ENCODE results near the gene MLLT1. TPM values are rescaled to one million over a fixed set of nuclear protein-coding genes. Genes with fewer than 3 reads are reported as not detected.
"Not testable (repeated sequence)": the region's sequence is repeated elsewhere in the genome, so short reads cannot be mapped to it uniquely, and the experiment has no call there.

The MLLT1 gene, protein sequence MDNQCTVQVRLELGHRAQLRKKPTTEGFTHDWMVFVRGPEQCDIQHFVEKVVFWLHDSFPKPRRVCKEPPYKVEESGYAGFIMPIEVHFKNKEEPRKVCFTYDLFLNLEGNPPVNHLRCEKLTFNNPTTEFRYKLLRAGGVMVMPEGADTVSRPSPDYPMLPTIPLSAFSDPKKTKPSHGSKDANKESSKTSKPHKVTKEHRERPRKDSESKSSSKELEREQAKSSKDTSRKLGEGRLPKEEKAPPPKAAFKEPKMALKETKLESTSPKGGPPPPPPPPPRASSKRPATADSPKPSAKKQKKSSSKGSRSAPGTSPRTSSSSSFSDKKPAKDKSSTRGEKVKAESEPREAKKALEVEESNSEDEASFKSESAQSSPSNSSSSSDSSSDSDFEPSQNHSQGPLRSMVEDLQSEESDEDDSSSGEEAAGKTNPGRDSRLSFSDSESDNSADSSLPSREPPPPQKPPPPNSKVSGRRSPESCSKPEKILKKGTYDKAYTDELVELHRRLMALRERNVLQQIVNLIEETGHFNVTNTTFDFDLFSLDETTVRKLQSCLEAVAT
- total RNA-seq, result 23.3 and 32.2 TPM in 2 replicates

DNA sequence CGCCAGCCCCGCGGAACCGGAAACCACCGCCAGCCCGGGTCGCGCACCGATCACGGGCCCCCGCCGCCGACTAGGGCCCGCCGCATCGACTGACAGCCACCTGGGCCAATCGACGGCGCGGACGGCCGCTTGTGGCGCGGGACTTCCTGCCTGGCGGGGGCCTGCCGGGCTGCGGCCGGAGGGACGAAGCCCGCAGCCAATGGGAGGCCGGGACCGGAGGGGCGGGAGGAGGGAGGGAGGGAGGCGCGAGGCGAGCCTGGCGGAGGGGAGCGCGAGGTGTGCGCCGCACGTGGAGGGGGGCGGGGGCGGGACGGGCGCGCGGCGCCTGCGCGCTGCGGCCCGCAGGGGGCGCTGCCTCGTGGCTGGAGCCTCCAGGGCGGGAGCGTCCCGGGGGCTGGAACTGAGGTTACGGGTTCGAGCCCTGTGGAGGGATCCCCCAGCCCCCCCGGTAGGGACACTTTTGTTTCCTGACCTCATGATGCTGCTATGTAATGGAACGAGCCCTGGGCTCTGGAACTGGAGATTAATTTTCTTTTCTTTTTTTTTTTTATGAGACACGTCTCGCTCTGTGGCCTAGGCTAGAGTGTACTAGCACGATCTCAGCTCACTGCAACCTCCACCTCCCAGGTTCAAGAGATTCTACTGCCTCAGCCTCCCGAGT lies at the start of gene MLLT1:
TSS of gene MLLT1 (minus strand) at position 45 of the 661 bp plus-strand sequence. CDS start 191 bp downstream, outside the sequence.
- no peak for DNase-seq (ENCODE audit: extremely low read depth, low read depth, low spot score)

DNA sequence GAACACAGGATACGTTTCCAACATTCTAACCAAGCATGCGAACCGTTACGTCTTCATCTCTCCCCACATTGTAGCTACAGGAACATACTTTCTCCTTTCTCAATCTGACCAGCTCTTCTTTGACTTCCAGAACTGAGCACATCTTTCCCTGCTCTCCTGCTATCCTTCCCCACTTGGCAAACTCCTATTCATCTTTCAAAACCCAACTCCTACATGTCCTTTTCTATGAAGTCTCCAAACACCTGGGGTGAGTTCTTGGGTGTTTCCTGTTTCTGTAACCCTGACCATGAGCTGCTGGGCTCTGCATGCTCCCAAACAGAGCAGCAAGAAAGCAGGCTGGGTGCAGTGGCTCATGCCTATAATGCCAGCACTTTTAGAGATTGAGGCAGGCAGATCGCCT lies 47.0 kb upstream of the MLLT1 start:
- DNase-seq (ENCODE audit: extremely low read depth, low read depth, low spot score), result no peak

DNA sequence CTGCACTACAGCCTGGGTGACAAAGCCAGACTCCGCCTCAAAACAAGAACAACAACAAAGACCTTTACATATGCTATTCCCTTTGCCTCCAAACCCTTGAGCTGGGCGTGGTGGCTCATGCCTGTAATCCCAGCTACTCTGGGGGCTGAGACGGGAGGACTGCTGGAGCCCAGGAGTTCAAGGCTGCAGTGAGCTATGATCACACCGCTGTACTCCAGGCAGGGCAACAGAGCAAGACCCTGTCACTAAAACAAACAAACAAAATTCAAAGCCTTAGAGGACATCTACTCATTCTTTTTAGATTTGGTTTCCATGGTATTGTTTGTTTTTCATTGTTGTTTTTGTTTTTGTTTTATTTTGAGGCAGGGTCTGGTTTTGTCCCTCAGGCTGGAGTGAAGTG lies 45.8 kb upstream of the MLLT1 start:
- no peak for DNase-seq (ENCODE audit: extremely low read depth, low read depth, low spot score)

DNA sequence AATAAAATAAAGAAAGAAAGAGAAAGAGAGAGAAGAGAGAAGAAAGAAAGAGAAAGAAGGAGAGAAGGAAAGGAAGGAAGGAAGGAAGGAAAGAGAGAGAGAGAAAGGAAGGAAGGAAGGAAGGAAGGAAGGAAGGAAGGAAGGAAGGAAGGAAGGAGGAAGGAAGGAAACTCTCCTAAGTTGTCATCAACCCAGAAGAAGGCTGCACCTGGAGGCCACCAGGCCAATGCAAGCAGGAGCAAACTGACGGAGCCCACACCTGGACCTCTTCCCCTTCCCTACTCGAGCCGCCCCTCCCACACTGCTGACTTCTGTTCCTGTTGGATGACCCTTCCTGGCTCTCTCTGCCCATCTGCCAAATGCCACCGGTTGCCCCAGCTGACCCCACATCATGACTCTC lies 45.0 kb upstream of the MLLT1 start:
- DNase-seq (ENCODE audit: extremely low read depth, low read depth, low spot score), result no peak

DNA sequence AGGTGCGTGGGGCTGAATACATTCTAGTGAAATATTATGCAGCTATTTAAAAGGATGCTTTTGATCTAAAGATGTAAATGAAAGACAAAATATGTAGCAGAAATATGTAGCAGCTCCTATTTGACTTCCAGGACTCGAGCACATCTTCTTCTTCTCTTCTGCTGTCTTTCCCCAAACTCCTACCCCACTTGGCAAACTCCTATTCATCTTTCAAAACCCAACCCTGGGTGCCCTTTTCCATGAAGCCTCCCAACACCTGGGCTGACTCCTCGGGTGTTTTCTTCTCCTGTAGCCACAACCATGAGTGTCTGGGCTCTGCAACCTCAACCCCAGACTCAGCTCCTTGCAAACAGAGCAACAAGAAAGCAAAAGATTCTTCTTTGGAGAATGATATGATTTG lies 42.5 kb upstream of the MLLT1 start:
- DNase-seq (ENCODE audit: extremely low read depth, low read depth, low spot score), result no peak

DNA sequence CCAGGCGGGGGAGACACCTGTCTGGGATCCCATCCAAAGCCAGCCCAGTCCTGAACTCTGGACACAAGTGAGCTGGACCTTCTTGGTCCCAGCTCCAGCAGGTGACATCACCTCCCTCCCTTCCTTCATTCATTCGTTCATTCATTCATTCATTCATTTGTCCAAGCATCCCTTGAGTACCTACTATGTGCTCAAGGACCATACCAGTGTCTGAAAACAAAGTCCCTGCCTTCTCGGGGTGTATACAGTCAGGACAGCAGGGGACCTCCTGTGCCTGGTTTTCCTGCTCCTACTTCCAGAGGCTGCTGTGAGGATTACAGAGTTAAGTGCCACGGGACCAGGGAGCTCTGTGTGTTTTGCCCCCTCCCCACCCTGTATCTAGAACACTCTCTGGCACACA lies 39.6 kb upstream of the MLLT1 start:
- DNase-seq (ENCODE audit: extremely low read depth, low read depth, low spot score), result no peak

DNA sequence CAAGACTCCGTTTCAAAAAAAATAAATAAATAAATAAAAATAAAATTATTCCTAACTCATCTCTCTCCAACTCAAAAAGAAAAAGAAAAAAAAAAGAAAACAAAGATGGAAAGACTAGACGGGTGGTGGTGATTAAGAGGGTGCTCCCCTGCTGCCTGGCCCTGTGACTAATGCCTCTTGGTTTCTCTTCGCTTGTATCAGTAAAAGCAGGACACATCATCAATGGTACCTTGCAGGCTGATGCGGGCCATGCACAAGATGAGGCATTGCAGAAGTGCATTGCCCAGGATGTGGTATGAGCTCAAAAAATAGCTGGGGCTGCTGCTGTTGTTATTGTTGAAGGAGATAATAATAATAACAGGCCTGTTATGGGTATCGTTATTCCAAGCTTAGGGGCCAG lies 39.0 kb upstream of the MLLT1 start:
- no peak for DNase-seq (ENCODE audit: extremely low read depth, low read depth, low spot score)

DNA sequence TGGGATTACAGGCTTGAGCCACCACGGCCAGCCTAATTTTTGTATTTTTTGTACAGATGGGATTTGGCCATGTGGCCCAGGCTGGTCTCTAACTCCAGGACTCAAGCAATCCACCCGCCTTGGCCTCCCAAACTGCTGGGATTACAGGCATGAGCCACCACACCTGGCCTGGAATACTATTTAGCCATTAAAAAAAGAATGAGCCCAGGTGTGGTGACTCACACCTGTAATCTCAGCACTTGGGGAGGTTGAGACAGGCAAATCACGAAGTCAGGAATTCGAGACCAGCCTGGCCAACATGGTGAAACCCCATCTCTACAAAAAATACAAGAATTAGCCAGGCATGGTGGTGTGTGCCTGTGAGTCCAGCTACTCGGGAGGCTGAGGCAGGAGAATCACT lies 35.9 kb upstream of the MLLT1 start:
- not testable (repeated sequence) for DNase-seq (ENCODE audit: extremely low read depth, low read depth, low spot score)

DNA sequence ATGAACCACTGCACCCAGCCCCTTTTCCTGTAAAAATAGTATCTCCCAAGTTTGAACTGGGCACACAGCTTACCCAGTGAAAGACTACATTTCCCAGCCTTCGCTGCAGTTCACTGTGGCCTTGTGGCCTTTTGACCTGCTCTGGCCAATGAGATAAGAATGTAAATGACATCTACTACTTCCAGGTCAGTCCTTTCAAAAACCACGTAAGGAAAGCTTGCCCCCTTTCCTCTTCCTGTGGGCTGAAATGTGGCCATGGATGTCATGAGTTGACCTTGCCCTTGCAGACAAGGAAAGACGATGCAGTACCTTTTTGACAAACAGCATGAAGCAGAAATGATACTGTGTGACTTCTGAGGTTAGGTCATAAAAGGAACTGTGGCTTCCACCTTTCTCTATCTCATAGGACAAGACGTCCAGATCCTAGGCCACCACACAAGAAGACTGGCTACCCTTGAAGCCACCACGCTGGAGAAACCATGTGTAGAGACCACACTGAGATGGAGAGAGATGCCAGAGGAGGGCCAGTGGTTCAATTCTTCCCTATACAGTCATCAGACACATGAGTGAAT lies 33.7 kb upstream of the MLLT1 start:
- no peak for DNase-seq (ENCODE audit: extremely low read depth, low read depth, low spot score)

DNA sequence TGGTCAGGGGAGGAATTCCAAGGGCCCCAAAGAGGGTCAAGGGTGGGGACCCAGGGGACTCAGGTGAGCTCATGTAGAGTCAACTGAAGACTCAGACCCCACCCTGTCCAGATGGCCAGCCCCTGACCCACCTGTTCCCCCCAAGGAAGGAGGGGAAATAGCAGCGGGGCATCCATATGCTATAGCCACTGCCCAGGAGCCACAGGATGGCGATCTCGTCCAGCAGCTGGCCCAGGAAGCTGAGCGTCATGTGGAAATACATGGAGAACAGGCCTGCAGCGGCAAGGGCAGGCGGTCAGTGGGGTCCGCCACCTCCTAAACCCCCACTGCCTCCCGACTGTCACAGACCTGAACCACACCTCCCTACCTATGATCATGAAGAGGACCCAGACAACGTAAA lies 32.2 kb upstream of the MLLT1 start:
- no peak for DNase-seq (ENCODE audit: extremely low read depth, low read depth, low spot score)

DNA sequence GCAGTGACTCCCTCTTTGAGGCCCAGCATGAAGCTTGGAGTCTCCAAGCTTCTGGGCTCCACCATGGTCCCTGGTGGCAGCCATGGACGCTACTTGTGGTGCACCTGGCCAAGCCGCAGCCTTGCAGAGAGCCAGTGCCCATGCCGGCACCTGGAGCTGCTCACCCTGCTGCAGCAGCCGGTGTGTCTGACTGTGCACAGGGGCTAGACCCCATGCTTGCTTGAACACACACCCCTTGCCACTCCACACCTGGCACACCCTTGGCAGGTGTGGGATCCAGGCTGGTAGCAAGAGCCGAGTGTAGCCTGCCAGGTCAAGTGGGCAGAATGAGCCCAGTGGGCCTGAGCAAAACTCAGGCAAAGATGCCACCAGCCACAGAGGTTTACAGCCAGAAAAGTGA lies 18.6 kb upstream of the MLLT1 start:
- DNase-seq (ENCODE audit: extremely low read depth, low read depth, low spot score), result no peak

DNA sequence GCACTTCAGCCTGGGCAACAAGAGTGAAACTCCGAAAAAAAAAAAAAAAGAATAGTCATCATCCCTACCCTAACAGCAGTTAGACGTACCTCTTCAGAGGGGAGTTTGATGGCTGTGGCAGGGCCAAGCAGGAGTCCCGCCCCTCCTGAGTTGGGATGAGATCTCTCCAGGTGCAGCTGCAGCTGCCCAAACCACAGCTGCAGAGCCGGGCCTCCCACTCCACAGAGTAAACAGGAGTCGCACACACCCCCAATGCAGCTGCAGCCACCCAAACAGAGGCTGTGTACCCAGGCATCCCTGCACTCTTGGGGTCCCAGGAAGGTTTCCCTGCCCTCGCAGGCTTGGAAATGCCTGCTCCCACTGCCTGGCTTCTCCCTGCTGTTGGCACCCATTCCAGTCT lies 17.4 kb upstream of the MLLT1 start:
- DNase-seq (ENCODE audit: extremely low read depth, low read depth, low spot score), result no peak

DNA sequence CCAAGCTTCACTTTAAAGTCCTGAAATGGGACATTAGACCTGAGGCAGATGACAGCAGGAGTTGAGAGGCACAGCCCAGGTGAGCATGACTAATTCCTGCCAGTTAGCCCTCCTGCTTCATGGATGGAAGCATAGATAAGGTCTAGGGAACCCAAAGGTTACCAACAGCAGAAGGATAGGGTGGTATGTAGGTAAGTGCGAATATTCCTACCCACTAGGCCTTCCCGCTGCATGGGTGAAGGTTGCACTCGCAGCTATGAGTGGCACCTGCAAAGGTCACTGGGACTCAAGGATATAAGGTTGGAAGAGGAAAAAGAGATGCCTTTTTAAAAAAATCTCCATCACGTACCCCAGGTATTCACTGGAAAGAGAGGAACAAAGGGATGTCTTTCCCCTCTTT lies 12.2 kb upstream of the MLLT1 start:
- DNase-seq (ENCODE audit: extremely low read depth, low read depth, low spot score), result no peak

DNA sequence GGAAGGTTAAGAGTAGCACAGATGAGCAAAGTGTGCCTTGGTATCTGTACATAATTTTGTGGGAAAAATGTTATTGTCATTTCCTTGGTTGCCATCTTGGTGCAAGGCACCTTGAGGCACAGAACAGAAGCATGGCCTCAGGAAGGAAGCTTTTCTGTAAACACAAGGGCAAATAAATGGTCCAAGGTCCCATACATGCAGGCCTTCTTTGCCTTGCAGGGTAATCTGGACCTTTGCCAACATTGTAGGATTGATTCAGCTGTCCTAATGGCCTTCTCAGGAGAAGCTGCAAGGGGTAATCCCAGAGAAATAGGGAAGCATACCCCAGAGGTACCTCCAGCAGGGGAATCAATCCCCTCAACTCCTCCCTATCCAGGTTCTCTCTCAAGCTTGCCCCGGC lies 9.0 kb upstream of the MLLT1 start:
- DNase-seq (ENCODE audit: extremely low read depth, low read depth, low spot score), result no peak

DNA sequence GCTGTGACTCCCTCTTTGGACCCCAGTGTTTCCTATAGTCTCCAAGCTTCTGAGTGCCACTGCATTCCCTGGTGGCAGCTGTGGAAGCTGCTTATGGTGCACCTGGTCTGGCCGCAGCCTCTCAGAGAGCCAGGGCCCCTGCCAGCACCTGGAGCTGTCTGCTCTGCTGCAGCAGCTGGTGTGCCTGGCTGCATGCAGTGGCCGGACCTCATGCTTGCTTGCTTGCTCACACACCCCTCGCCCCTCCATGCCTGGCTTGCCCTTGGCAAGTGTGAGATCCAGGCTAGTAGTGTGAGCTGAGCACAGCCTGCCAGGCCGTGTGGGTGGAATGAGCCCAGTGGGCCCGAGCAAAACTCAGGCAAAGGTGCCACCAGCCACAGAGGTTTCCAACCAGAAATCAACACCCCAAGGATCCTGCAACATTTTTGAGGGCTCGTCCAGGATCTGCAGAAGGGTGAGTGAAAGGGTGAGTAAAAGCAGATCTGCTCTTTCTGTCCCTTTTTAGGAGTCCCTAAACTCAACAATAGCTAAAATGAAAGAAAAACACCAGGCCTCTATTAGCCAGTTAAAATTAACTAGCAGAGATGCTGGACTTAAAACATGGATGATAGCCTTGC lies 7.6 kb upstream of the MLLT1 start:
- DNase-seq (ENCODE audit: extremely low read depth, low read depth, low spot score), result no peak

DNA sequence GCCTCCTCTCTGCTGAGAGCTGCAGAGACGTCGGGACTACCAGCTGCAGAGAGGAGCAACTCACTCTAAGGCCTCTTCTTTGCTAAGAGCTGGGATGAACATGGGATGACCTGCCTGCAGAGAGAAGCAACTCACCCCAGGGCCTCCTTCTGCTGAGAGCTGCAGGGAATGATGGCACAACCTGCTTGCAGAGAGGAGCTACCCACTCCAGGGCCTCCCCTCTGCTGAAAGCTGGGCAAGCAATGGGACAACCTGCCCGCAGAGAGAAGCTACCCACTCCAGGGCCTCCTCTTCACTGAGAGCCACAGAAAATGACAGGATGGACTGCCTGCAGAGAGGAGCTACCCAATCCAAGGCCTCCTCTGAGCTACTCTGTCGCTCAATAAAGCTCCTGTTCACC lies 6.9 kb upstream of the MLLT1 start:
- DNase-seq (ENCODE audit: extremely low read depth, low read depth, low spot score), result no peak

DNA sequence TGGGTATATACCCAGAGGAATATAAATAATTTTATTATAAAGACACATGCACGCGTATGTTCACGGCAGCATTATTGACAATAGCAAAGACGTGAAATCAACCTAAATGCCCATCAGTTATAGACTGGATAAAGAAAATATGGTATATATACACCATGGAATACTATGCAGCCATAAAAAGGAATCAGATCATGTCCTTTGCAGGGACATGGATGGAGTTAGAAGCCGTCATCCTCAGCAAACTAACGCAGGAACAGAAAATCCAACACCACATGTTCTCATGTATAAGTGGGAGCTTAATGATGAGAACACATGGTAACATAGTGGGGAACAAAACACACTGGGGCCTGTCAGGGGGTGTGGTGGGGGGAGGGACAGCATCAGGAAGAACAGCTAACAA lies 2.6 kb upstream of the MLLT1 start:
- not testable (repeated sequence) for DNase-seq (ENCODE audit: extremely low read depth, low read depth, low spot score)

DNA sequence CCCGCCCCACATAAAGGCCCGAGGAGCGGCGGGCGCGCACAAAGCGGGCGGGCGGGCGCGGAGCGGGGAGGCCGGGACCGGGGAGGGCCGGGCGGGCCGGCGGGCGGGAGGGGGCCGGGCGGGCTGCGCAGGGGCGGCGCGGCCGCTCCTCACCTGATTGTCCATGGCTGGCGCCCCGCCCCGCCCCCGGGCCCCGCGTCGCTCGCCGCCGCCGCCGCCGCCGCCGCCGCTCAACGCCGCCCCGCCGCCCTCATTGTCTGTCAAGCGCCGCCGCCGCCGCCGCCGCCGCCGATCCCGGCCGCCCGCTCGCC lies 200 bp downstream of the MLLT1 start:
- no peak for DNase-seq (ENCODE audit: extremely low read depth, low read depth, low spot score)

DNA sequence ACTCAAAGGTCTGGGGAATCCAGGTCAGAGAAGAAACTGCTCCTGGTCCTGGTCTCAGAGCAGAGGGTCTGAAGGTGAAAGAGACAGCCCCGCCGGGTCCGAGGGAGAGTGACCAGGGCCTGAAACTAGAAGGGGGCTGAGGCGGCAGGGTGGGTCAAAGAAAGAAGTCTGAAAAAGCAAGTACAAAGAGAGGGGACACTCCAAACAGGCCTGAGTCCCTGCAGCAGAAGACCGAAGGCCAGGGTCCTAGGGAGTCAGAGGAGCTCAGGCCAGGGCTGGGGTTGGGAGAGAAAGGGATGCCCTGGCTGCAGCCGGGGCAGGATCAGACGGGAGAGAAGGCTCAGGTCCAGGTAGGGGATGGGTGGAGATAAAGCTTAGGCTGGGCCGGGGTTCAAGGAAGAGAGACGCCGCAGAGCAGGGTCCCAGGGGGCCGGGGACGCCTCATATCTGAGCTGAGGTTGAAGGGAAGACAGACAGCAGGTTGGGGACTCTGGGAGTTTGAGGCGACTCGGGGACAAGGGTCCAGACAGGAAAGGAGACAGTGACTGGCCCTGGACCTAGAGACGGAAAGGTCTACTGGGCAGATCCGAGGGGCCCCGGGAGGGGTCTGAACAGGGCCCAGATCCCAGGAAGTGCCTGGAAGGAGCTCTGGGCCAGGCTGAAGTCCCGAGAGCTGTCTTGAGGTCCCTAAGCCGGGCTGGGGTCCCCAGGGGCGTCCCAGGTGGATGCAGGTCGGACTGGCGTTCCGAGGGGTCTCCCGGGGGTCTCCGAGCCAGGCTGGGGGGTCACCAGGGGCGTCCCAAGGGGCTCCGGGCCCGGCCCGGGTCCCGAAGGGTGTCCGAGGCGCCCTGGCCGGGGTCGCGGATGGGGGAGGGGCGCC lies 795 bp downstream of the MLLT1 start:
- no peak for DNase-seq (ENCODE audit: extremely low read depth, low read depth, low spot score)

DNA sequence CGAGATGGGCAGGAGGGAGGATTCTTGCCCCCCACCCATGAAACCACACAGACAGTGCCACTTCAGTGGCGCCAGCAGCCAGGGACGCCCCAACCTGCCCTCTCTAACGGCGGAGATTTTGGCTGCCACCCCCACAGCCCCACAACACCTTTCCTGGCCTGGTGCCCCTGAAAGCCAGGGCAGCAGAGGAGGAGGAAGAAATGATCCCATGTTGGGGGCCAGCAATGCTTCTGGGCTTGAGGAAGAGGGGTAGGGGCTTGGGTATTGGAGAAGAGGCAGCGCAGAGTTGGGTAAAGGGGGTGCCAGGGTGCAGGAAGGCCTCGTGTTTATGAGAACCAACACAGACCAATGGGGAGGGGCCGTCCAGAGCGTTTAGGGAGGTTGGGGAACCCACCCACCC lies 1.7 kb downstream of the MLLT1 start:
- no peak for DNase-seq (ENCODE audit: extremely low read depth, low read depth, low spot score)

DNA sequence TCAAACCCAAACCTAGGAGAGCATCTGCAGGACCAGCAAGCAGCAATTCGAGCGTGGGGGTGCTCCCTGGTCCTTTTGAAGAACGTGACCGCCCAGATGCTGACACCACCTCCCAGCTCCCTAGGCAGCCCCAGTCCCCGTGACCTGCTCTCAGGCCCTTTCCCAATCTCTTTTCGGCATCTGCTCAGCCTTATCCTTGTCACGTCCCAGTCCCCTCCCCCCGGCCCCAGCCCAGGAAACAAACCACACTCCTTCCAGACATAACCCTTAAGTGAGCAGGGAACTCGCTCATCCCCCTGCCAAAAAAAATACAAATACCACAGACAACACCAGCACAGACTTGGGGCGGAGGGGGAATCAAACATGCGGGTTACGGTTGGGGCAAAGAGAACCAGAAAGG lies 3.3 kb downstream of the MLLT1 start:
- DNase-seq (ENCODE audit: extremely low read depth, low read depth, low spot score), result no peak
